ENCODE measurements around the gene MARF1.
"Not testable (repeated sequence)": the region's sequence is repeated elsewhere in the genome, so short reads cannot be mapped to it uniquely, and the experiment has no call there.

The MARF1 gene, protein sequence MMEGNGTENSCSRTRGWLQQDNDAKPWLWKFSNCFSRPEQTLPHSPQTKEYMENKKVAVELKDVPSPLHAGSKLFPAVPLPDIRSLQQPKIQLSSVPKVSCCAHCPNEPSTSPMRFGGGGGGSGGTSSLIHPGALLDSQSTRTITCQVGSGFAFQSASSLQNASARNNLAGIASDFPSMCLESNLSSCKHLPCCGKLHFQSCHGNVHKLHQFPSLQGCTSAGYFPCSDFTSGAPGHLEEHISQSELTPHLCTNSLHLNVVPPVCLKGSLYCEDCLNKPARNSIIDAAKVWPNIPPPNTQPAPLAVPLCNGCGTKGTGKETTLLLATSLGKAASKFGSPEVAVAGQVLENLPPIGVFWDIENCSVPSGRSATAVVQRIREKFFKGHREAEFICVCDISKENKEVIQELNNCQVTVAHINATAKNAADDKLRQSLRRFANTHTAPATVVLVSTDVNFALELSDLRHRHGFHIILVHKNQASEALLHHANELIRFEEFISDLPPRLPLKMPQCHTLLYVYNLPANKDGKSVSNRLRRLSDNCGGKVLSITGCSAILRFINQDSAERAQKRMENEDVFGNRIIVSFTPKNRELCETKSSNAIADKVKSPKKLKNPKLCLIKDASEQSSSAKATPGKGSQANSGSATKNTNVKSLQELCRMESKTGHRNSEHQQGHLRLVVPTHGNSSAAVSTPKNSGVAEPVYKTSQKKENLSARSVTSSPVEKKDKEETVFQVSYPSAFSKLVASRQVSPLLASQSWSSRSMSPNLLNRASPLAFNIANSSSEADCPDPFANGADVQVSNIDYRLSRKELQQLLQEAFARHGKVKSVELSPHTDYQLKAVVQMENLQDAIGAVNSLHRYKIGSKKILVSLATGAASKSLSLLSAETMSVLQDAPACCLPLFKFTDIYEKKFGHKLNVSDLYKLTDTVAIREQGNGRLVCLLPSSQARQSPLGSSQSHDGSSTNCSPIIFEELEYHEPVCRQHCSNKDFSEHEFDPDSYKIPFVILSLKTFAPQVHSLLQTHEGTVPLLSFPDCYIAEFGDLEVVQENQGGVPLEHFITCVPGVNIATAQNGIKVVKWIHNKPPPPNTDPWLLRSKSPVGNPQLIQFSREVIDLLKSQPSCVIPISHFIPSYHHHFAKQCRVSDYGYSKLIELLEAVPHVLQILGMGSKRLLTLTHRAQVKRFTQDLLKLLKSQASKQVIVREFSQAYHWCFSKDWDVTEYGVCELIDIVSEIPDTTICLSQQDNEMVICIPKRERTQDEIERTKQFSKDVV (N-terminal part only)

DNA sequence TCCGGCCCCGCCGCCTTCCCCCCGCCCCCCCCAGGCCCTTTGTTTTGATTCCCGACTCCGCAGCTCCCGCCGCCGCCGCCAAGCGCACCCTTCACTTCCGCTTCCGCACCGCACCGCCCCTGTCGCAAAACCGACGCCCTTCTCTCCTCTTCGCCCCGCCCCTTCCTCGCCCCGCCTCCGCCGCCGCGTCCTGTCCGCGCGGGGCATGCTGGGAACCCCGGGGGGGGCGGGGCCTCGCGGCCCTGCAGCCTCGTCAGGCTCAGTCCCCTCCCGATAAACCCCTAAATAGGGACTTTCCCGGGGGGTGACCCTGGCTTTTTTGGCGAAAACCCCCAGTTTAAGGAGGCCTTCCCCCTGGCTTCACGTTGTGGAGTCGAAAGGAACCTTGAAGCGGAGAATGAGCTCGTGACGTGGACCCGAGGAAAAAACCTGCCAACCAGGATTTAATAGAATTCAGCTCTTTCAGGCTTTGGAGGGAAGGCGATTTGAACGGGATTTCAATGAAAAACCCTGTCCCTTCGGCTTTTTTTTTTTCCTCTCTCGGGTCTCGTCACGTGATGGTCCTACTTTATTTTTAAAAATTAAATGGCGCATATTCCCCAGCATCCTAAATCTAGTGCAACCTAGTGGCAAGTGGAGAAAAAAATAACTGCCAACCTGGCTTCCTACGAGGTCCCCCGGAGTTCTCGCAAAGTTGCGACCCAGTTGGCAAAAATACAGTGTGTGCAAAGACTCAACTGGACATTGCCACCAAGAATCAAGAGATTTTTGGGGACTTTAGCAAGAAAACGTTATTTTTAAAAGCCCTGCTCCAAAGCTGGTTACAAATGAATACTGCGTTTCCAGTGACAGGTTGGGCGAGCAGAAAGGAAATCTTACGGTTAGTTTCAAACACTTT, at the start of gene MARF1:
Gene MARF1, minus strand, starts transcription at position 107 of the 898 bp plus-strand sequence. CDS start 3,921 bp downstream, outside the sequence.
- DNase-seq (ENCODE audit: low read depth in 2 of 2, low spot score in 1 of 2): peak; percentile 97 to 99

DNA sequence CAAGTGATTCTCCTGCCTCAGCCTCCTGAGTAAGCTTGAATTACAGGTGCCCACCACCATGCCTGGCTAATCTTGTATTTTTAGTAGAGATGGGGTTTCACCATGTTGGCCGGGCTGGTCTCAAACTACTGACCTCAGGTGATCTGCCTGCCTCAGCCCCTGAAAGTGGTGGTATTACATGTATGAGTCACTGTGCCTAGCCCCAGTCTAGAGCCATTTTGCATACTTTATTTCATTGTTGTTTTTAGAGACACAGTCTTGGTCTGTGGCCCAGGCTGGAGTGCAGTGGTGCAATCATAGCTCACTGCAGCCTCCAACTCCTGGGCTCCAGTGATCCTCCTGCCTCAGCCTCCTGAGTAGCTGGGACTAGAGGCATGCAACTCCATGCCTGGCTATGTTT, 49.6 kb upstream of the MARF1 start:
- DNase-seq (ENCODE audit: low read depth in 2 of 2, low spot score in 1 of 2): not testable (repeated sequence)

DNA sequence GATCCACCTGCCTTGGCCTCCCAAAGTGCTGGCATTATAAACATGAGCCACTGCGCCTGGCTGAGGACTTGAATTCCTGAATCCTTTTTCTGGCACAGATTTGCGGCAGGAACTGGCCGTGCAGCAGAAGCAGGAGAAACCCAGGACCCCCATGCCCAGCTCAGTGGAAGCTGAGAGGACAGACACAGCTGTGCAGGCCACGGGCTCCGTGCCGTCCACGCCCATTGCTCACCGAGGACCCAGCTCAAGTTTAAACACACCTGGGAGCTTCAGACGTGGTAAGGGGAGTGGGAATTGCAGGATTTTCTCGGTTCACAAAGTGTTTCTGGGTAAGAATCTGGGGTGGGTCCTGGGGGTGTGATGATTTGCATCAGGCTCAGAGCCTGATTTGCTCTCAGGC, 48.1 kb upstream of the MARF1 start:
- DNase-seq (ENCODE audit: low read depth in 2 of 2, low spot score in 1 of 2): no peak

DNA sequence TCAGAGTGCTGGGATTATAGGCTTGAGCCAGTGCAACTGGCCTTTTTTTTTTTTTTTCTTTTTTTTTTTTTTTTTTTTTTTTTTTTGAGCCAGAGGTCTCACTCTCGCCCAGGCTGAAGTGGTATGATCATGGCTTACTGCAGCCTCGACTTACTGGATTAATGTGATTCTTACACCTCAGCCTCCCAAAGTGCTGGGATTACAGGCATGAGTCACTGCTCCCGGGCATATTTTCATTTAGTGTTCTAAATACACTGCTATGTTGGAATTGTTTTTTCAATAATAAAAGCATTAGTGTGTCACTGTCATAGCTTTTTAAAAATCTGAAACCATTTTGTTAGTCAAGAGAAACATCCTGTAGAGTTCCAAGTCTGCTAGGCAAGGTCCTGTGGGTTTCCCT, 47.3 kb upstream of the MARF1 start:
- no peak for DNase-seq (ENCODE audit: low read depth in 2 of 2, low spot score in 1 of 2)

DNA sequence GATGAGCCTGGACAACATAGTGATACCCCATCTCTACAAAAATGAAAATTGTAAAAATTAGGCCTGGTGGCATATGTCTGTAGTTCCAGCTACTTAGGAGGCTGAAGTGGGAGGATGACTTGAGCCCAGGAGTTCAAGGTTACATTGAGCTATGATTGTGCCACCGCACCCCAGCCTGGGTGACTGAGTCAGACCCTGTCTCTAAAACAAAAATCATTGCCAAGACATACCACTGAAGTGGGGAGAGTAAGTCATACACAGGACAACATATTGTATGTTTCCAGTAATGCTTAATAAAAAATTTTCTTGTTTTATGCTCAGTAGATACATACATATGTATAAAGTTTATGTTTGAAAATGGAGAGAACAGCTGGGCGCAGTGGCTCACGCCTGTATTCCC, 46.3 kb upstream of the MARF1 start:
- no peak for DNase-seq (ENCODE audit: low read depth in 2 of 2, low spot score in 1 of 2)

DNA sequence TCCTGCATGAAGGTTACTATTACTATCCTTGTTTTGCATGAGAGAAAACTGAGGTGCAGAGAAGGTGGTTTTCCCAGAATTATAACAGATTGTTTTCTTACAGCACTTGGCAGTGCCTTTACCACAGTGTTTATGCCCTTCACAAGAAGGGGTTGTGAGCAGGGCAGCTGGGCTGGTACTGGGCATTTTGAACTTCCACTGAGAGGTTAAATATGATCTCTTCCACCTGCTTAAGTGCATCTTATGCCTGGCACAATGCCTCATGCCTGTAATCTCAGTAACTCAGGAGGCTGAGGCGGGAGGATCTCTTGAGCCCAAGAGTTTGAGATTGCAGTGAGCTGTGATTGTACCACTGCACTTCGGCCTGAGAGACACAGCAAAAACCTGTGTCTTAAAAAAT, 43.3 kb upstream of the MARF1 start:
- no peak for DNase-seq (ENCODE audit: low read depth in 2 of 2, low spot score in 1 of 2)

DNA sequence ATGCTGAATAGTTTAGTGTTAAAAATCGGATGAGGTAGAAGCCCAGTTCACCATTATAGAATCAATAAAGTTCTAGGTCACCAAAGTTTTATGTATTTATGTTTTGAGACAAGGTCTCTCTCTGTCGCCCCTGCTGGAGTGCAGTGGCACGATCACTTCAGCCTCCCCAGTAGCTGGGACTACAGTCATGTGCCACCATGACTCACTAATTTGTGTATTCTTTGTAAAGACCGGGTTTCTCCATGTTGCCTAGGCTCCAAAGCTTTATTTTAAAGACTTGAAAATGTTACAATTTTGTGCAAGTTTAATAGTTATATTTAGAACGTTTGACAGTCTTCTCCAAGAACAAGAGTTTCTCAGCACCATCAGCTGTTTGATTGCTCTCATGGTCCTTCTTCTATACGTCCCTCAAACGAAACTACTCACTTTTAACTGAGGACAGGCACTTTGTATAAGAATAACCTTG, 39.2 kb upstream of the MARF1 start:
- DNase-seq (ENCODE audit: low read depth in 2 of 2, low spot score in 1 of 2): peak in 1 of 2 donors; percentile 12

DNA sequence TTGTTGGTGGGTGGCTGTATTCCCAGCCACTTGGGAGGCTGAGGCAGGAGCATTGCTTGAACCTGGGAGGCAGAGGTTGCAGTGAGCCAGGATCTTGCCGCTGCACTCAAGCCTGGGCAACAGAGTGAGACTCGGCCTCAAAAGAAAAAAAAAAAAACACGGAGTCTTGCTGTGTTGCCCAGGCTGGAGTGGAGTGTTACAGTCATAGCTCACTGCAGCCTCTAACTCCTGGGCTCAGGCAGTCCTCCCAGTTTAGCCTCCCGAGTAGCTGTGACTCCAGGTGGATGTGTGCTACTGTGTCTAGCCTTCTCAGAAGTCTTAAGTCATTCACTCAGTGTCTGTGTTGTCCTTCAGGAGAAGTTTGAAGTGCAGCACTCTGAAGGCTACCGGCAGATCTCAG, 34.5 kb upstream of the MARF1 start:
- DNase-seq (ENCODE audit: low read depth in 2 of 2, low spot score in 1 of 2): no peak

DNA sequence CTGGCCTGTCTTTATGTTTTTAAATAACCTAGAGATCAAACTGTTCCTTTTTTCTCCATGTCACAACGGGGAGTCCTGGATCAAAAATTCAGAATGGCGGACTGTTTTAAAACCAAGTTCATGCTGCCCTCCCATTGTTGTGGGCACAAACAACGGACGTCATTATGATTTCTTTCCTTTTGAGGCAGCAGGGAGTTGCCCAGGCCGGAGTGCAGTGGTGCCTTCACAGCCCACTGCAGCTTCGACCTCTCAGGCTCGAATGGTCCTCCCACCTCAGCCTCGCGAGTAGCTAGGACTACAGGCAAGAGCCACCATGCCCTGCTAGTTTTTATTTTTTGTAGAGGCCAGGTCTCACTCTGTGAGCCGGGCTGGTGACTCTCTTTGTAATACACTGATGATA, 33.6 kb upstream of the MARF1 start:
- no peak for DNase-seq (ENCODE audit: low read depth in 2 of 2, low spot score in 1 of 2)

DNA sequence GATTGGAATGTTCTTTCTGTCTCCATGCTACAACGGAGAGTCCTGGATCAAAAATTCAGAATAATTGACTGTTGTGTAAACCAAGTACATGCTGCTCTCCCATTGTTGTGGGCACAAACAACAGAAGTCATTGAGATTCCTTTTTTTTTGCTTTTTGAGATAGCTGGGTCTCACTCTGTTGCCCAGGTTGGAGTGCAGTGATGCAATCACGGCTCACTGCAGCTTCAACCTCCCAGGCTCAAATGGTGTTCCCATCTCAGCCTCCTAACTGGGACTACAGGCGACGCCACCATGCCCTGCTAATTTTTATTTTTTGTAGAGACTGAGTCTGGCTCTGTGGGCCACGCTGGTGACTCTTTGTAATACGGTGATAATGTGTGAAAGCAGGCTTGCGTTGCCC, 31.6 kb upstream of the MARF1 start:
- no peak for DNase-seq (ENCODE audit: low read depth in 2 of 2, low spot score in 1 of 2)

DNA sequence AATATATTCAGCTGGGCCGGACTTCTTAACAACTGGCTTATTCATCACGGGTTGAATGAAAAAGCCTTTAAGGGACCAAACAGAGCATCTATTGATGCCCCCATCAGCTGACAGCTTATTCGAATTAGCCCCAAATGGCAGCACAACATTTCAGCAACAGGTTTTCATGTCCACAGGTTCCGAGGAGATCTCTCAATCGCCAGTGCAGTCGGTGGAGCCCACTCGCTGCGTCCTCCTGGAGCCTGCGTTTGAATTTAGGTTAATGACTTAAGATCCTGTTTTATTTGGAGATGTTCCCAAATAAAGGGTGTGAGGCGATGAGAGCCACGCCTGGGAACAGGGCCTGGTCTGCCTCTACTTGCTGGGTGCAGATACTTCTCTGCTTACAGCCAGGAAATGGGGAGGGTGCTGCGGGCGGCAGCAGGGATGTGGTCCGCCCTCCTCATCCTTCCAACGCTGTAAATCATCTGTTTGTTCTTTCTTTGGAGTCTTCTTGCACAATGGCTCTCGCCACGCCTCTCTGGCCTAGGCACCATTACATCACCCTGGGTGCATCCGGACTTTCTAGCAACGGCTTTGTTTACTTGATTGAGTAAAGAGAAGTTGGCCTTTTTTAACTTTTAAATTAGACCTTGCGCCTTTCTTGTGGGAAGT, 29.7 kb upstream of the MARF1 start:
- peak; percentile 6 to 13 for DNase-seq (ENCODE audit: low read depth in 2 of 2, low spot score in 1 of 2)

DNA sequence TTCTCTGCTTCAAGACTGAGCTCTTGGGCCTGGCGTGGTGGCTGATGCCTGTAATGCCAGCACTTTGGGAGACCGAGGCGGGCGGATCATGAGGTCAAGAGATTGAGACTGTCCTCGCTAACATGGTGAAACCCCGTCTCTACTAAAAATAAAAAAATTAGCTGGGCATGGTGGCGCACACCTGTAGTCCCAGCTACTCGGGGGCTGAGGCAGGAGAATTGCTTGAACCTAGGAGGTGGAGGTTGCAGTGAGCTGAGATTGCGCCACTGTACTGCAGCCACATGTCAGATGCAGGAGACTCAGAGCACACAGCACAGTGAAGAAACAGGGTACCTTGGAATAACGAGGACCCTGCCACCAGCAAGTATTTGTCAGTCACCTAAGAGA, 29.2 kb upstream of the MARF1 start:
- not testable (repeated sequence) for DNase-seq (ENCODE audit: low read depth in 2 of 2, low spot score in 1 of 2)

DNA sequence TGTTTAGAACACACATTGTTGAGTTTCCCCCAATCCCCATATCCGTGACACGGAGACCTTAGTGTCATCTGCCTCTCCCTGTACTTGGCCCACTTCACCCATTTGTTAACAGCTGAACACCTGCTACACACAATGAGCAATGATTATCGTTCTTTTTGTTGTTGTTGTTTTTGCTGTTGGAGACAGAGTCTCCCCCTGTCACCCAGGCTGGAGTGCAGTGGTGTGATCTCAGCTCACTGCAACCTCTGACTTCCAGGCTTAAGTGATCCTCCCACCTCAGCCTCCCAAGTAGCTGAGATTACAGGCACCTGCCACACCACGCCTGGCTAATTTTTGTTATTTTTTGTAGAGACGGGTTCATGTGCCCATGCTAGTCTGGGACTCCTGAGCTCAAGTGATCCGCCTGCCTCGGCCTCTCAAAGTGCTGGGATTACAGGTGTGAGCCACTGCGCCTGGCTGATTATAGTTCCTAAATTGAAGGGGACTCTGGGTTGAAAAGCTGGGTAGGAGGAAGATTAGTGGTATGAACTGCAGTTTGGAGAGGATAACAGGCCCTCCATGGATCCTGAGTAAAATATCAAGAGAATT, 28.7 kb upstream of the MARF1 start:
- no peak for DNase-seq (ENCODE audit: low read depth in 2 of 2, low spot score in 1 of 2)

DNA sequence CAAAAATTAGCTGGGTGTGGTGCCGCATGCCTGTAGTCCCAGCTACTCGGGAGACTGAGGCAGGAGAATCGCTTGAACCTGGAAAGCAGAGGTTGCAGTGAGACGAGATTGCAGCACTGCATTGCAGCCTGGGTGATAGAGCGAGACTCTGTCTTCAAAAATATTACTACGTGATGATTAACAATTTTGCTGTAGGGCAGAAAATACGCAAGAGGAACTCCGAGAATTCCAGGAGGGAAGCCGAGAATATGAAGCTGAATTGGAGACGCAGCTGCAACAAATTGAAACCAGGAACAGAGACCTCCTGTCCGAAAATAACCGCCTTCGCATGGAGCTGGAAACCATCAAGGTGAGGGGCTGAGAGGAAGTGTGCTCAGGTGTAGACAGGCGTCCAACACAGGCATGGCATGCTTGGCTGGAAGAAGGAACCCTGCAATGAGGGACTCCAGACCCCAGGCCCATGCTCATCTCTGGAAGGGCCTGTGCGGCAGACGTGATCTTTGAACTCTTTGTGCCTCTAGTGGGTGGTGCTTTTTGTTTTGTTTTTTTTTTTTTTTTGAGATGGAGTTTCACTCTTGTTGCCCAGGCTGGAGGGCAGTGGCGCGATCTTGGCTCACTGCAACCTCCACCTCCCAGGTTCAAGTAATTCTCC, 24.3 kb upstream of the MARF1 start:
- DNase-seq (ENCODE audit: low read depth in 2 of 2, low spot score in 1 of 2): no peak

DNA sequence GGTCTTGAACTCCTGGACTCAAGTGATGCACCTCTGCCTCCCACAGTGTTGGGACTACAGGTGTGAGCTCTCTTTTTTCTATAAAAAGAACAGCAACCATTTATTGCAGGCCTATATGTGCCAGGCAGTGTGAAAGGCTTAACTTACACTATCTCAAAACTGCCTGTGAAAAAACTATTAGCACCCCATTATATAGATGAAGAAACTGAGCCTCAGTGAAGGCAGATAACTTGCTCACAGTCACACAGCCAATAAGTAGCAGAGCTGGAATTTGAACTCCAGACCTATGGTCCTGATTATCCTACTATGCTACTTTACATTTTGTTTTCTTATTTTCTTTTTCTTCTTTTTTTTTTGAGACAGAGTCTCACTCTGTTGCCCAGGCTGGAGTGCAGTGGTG, 22.2 kb upstream of the MARF1 start:
- DNase-seq (ENCODE audit: low read depth in 2 of 2, low spot score in 1 of 2): no peak

DNA sequence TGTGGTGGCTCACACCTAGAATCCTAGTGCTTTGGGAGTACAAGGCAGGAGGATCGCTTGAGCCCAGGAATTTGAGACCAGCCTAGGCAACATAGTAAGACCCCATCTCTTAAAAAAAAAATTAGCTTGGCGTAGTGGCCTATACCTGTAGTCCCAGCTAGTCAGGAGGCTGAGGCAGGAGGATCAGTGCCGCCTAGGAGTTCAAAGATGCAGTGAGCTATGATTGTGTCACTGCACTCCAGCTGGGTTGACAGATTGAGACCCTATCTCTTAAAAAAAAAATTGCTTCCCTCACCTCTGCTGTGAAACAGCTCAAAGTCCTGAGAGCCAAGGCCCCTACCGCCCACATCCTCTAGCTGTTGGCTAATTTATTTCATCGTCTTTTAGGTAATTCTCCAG, 17.2 kb upstream of the MARF1 start:
- DNase-seq (ENCODE audit: low read depth in 2 of 2, low spot score in 1 of 2): no peak

DNA sequence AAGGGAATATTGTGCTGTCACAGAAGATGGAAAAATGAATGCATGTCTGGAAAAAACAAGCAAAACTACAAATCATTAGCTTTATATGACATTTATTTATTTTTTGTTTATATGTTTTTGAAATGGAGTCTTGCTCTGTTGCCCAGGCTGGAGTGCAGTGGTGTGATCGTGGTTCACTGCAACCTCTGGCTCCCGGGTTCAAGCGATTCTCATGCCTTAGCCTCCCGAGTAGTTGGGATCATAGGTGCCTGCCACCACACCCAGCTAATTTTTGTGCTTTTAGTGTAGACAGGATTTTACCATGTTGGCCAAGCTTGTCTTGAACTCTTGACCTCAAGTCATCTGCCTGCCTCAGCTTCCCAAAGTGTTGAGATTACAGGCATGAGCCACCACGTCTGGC, 15.6 kb upstream of the MARF1 start:
- DNase-seq (ENCODE audit: low read depth in 2 of 2, low spot score in 1 of 2): no peak

DNA sequence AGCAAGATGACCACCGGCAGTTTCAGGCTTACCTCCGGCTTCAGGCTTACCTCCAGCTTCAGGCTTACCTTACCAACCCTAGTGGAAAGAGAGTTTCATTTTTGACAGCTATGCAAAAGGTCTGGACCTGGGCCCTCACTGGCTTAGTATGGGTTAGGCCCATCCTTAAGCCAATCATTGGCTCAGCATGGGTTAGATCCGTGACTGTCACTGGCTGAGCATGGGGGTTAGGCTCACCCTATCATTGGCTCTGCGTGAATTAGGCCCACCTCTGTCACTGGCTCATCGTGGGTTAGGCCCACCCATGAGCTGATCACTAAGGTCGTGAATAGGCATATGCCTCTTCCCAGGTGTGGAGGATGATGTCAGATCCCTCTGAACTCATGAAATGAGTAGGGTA, 15.2 kb upstream of the MARF1 start:
- no peak for DNase-seq (ENCODE audit: low read depth in 2 of 2, low spot score in 1 of 2)

DNA sequence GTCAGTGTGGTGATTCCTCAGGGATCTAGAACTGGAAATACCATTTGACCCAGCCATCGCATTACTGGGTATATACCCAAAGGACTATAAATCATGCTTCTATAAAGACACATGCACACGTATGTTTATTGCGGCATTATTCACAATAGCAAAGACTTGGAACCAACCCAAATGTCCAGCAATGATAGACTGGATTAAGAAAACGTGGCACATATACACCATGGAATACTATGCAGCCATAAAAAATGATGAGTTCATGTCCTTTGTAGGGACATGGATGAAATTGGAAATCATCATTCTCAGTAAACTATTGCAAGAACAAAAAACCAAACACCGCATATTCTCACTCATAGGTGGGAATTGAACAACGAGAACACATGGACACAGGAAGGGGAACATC, 12.6 kb upstream of the MARF1 start:
- not testable (repeated sequence) for DNase-seq (ENCODE audit: low read depth in 2 of 2, low spot score in 1 of 2)

Data from stimulated activated CD8-positive, alpha-beta memory T cell treated with anti-CD3 and anti-CD28 coated beads, Interleukin-4, amount 100 ng/mL, for 4 hours (primary cell).